Upper lobe of left lung (tissue), 4 donors: Measurements from ENCODE around the gene UCN2.

Experiments used
- EP300 ChIP-seq, 4 donors: sonication (generic); formaldehyde crosslinking; IDR thresholded peaks; one replicate each; pipeline ENCODE4 v1.5.1; 2017; ENCODE audit warnings: antibody characterized with exemption in 4 of 4, control low read depth in 2 of 4
- POLR2A ChIP-seq, 4 donors: fragments of 450-650 bp; IDR thresholded peaks; one replicate each; pipeline ENCODE4 v1.5.1; 2016 to 2017; ENCODE audit warnings: antibody characterized with exemption in 4 of 4, mild to moderate bottlenecking in 2 of 4
- POLR2AphosphoS5 ChIP-seq, 2 donors: sonication (generic); formaldehyde crosslinking; IDR thresholded peaks; one replicate each; pipeline ENCODE4 v1.5.1; 2017; ENCODE audit warnings: antibody characterized with exemption in 2 of 2
- TF ChIP-seq, protein P1 (sequence below), 6 experiments: fragments of 450-650 bp in 4 of 6; fragments of 200-600 bp in 2 of 6; sonication (generic) in 2 of 6; IDR thresholded peaks; one replicate each; pipeline ENCODE4 v1.5.1; 2016 to 2019; ENCODE audit warnings: antibody characterized with exemption in 6 of 6

DNA sequence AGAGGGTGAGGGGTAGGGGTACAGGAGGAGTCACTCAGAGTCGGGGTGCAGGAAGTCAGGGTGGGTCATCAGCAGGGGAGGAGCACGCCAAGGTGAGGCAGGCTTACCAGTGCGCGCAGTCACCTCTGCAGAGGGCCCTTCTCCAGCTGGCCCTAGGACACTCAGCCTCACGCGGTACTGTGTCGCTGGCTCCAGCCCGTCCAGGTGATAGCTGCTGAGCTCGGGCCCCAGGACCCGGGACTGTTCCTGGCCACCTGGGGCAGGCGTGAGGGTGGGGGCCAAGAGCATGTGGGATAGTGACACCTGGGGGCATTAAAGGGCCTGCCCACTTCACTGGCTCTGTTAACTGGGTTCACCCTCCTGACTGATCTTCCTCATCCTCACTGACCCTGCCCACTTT lies 24.1 kb upstream of the UCN2 start:
- TF ChIP-seq, protein P1, sequence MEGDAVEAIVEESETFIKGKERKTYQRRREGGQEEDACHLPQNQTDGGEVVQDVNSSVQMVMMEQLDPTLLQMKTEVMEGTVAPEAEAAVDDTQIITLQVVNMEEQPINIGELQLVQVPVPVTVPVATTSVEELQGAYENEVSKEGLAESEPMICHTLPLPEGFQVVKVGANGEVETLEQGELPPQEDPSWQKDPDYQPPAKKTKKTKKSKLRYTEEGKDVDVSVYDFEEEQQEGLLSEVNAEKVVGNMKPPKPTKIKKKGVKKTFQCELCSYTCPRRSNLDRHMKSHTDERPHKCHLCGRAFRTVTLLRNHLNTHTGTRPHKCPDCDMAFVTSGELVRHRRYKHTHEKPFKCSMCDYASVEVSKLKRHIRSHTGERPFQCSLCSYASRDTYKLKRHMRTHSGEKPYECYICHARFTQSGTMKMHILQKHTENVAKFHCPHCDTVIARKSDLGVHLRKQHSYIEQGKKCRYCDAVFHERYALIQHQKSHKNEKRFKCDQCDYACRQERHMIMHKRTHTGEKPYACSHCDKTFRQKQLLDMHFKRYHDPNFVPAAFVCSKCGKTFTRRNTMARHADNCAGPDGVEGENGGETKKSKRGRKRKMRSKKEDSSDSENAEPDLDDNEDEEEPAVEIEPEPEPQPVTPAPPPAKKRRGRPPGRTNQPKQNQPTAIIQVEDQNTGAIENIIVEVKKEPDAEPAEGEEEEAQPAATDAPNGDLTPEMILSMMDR (IDR thresholded peaks at IDR 0.05), result no peak
- TF ChIP-seq POLR2A (IDR thresholded peaks at IDR 0.05) (no peak), EP300 (IDR thresholded peaks at IDR 0.05) (no peak), POLR2AphosphoS5 (IDR thresholded peaks at IDR 0.05) (no peak)
